Measurements from ENCODE around the gene ITGA1. TPM values are rescaled to one million over a fixed set of nuclear protein-coding genes. Genes with fewer than 3 reads are reported as not detected.

The ITGA1 gene
- total RNA-seq, 1 donor from 2014 or later, result 42.7 TPM

DNA sequence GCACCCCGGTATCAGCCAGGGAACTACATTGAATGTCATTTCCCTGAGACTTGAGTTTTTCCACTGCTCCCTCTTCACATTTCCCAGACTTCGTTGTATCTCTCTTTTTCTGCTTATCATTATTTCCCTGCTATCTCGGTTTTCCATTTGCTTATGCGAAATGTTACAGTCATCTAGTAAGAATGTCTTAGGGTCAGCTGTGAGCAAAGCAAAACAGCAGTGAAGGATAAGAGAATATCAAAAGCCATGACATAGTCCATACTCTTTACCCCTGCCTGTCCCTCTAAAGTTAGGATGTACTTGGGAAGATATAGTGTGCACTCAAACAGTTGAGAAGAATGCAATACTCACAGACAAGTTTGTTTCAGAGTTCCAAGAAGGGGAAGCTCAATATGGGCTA, 88.7 kb downstream of the ITGA1 start:
- H3K4me1 ChIP-seq, result no peaks in the 10 kb centered on the region
- no peaks in the 10 kb centered on the region for H3K9me3 ChIP-seq
- intact Hi-C loops (cut with DNase I), result no loop called here
- no peak overlapping the region for H3K4me3 ChIP-seq
- no peak overlapping the region for H3K27ac ChIP-seq
- H3K36me3 ChIP-seq, result no peaks in the 10 kb centered on the region
- TF ChIP-seq, protein P1, sequence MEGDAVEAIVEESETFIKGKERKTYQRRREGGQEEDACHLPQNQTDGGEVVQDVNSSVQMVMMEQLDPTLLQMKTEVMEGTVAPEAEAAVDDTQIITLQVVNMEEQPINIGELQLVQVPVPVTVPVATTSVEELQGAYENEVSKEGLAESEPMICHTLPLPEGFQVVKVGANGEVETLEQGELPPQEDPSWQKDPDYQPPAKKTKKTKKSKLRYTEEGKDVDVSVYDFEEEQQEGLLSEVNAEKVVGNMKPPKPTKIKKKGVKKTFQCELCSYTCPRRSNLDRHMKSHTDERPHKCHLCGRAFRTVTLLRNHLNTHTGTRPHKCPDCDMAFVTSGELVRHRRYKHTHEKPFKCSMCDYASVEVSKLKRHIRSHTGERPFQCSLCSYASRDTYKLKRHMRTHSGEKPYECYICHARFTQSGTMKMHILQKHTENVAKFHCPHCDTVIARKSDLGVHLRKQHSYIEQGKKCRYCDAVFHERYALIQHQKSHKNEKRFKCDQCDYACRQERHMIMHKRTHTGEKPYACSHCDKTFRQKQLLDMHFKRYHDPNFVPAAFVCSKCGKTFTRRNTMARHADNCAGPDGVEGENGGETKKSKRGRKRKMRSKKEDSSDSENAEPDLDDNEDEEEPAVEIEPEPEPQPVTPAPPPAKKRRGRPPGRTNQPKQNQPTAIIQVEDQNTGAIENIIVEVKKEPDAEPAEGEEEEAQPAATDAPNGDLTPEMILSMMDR (IDR thresholded peaks at IDR 0.05), result no peak
- TF ChIP-seq POLR2AphosphoS5 (IDR thresholded peaks at IDR 0.05; ENCODE audit: insufficient read depth in 1 of 2, low read depth in 1 of 2) (no peak), POLR2A (IDR thresholded peaks at IDR 0.05) (no peak)
- DNase-seq (ENCODE audit: extremely low spot score in 2 of 2), result no peak
- H3K27me3 ChIP-seq, result no peaks in the 10 kb centered on the region

DNA sequence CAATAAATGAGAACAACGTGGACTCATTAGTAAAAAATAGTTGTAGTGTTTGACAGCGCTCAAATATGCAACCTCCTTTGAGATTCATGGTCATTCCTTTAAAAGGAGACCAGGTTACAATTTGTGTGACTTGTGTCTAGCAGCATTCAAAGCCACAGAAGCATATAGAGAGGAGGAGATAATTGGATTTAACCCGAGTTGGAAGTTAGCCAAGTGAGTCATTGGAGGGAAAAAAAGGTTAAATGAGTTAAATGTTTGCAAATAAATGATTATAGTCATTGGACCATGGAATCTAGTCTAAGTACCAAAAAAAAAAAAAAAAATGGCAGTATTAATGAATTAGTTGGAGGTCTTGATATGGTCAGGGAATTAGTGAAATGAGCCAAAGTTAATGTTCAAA, 90.9 kb downstream of the ITGA1 start:
- Histone ChIP-seq H3K4me3 (no peak overlapping the region), H3K4me1 (no peaks in the 10 kb centered on the region), H3K9me3 (no peaks in the 10 kb centered on the region), H3K27ac (no peak overlapping the region), H3K36me3 (no peaks in the 10 kb centered on the region), H3K27me3 (no peaks in the 10 kb centered on the region)
- intact Hi-C loops (cut with DNase I), result no loop called here
- no peak for DNase-seq (ENCODE audit: extremely low spot score in 2 of 2)
- TF ChIP-seq POLR2AphosphoS5 (IDR thresholded peaks at IDR 0.05; ENCODE audit: insufficient read depth in 1 of 2, low read depth in 1 of 2), result no peak
- TF ChIP-seq, protein P1 (IDR thresholded peaks at IDR 0.05), result no peak

DNA sequence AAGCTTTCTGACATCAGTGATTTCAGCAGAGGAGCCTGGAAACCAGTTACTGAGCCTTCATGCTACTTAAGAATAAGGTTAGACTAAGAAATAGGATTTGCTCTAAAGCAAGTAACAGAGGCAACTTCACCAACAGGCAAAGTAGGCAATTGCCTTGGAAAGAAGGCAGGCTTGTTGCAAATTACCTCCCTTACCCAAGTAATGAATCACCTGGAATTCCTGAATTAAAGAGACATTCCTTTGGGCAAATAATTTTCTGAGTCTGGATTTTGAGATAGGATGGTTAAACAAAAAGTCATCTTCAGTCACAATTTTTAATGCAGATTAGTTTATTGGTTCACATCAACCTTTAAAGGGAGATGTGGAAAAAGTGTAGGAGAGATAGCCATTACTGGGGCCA, 92.8 kb downstream of the ITGA1 start:
- Histone ChIP-seq H3K27me3 (no peaks in the 10 kb centered on the region), H3K9me3 (no peaks in the 10 kb centered on the region), H3K27ac (no peak overlapping the region), H3K4me3 (no peak overlapping the region), H3K36me3 (no peaks in the 10 kb centered on the region), H3K4me1 (no peaks in the 10 kb centered on the region)
- DNase-seq (ENCODE audit: extremely low spot score in 2 of 2), result no peak
- intact Hi-C loops (cut with DNase I), result no loop called here
- TF ChIP-seq, protein P1 (IDR thresholded peaks at IDR 0.05), result no peak
- no peak for TF ChIP-seq POLR2AphosphoS5 (IDR thresholded peaks at IDR 0.05; ENCODE audit: insufficient read depth in 1 of 2, low read depth in 1 of 2)
- no peak for TF ChIP-seq POLR2A (IDR thresholded peaks at IDR 0.05)

DNA sequence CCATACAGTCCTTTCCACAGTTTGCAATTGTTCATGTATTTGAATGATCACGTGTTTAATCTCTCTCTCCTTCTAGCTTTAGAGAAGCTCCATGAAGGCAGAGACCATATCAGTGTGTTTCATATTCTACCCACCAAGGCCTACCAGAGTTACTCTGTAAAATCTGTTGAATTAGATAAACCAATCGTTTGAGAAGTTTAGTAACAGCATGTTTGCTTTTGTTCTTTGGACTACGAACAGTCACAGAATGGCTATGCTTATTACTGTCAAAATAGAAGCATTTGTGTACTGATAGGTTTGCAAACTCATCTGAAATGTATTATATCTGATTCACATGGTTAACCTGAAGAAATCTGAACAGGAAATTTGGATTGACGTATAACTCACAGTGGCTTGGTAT, 93.8 kb downstream of the ITGA1 start:
- no peak for DNase-seq (ENCODE audit: extremely low spot score in 2 of 2)
- no peak overlapping the region for H3K4me3 ChIP-seq
- no peak for TF ChIP-seq POLR2AphosphoS5 (IDR thresholded peaks at IDR 0.05; ENCODE audit: insufficient read depth in 1 of 2, low read depth in 1 of 2)
- no peak for TF ChIP-seq POLR2A (IDR thresholded peaks at IDR 0.05)
- TF ChIP-seq, protein P1 (IDR thresholded peaks at IDR 0.05), result no peak
- H3K27ac ChIP-seq, result no peak overlapping the region
- H3K9me3 ChIP-seq, result no peaks in the 10 kb centered on the region
- H3K4me1 ChIP-seq, result no peaks in the 10 kb centered on the region
- no peaks in the 10 kb centered on the region for H3K36me3 ChIP-seq
- intact Hi-C loops (cut with DNase I), result no loop called here
- no peaks in the 10 kb centered on the region for H3K27me3 ChIP-seq

- no peak overlapping the region for H3K27ac ChIP-seq
- TF ChIP-seq POLR2A (IDR thresholded peaks at IDR 0.05), result no peak
- TF ChIP-seq, protein P1 (IDR thresholded peaks at IDR 0.05), result no peak
- TF ChIP-seq POLR2AphosphoS5 (IDR thresholded peaks at IDR 0.05; ENCODE audit: insufficient read depth in 1 of 2, low read depth in 1 of 2), result no peak
- intact Hi-C loops (cut with DNase I), result no loop called here
- no peaks in the 10 kb centered on the region for H3K36me3 ChIP-seq
- no peaks in the 10 kb centered on the region for H3K4me1 ChIP-seq
- no peak overlapping the region for H3K4me3 ChIP-seq
- H3K9me3 ChIP-seq, result no peaks in the 10 kb centered on the region
- DNase-seq (ENCODE audit: extremely low spot score in 2 of 2), result no peak
- H3K27me3 ChIP-seq, result no peaks in the 10 kb centered on the region
These were observed 95.4 kb downstream of the ITGA1 start for GRCh38 chr5:52883110-52883509.

Data from vagina (tissue), 2 donors.